ENCODE measurements around the gene GLT6D1.

The GLT6D1 gene

GRCh38 chr9:135620558-135620957, 18.8 kb downstream of the GLT6D1 start:
- Histone ChIP-seq H3K9me2 (replicated peaks; ENCODE audit: control insufficient read depth, low read length) (no peaks in the 10 kb centered on the region), H3K4me1 (ENCODE audit: control insufficient read depth, low read length) (no peaks in the 10 kb centered on the region), H3F3A (ENCODE audit: control insufficient read depth, insufficient read depth) (no peaks in the 10 kb centered on the region), H3K4me2 (ENCODE audit: low read length) (no peak overlapping the region), H4K20me1 (ENCODE audit: control insufficient read depth, insufficient read depth, low read depth, low read length) (no peaks in the 10 kb centered on the region), H3K27ac (ENCODE audit: low read depth, low read length) (no peak overlapping the region), H3K4me3 (ENCODE audit: low read length) (no peak overlapping the region), H3K79me2 (ENCODE audit: control insufficient read depth, low read length) (no peaks in the 10 kb centered on the region), H3K9me3 (ENCODE audit: control insufficient read depth, insufficient read depth, low read length) (no peaks in the 10 kb centered on the region), H3K27me3 (ENCODE audit: control insufficient read depth, low read length) (no peaks in the 10 kb centered on the region), H3K36me3 (ENCODE audit: control insufficient read depth, low read length) (no peaks in the 10 kb centered on the region)
- TF ChIP-seq EZH2phosphoT487 (IDR thresholded peaks at IDR 0.05; ENCODE audit: borderline replicate concordance, low read length): no peak
- TF ChIP-seq, protein P1, sequence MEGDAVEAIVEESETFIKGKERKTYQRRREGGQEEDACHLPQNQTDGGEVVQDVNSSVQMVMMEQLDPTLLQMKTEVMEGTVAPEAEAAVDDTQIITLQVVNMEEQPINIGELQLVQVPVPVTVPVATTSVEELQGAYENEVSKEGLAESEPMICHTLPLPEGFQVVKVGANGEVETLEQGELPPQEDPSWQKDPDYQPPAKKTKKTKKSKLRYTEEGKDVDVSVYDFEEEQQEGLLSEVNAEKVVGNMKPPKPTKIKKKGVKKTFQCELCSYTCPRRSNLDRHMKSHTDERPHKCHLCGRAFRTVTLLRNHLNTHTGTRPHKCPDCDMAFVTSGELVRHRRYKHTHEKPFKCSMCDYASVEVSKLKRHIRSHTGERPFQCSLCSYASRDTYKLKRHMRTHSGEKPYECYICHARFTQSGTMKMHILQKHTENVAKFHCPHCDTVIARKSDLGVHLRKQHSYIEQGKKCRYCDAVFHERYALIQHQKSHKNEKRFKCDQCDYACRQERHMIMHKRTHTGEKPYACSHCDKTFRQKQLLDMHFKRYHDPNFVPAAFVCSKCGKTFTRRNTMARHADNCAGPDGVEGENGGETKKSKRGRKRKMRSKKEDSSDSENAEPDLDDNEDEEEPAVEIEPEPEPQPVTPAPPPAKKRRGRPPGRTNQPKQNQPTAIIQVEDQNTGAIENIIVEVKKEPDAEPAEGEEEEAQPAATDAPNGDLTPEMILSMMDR (IDR thresholded peaks at IDR 0.05; ENCODE audit: low read depth, low read length, poor library complexity, severe bottlenecking): no peak

GRCh38 chr9:135619599-135619886, 19.8 kb downstream of the GLT6D1 start:
- no peaks in the 10 kb centered on the region for H3K9me3 ChIP-seq (ENCODE audit: control insufficient read depth, insufficient read depth, low read length)
- H3F3A ChIP-seq (ENCODE audit: control insufficient read depth, insufficient read depth): no peaks in the 10 kb centered on the region
- H3K79me2 ChIP-seq (ENCODE audit: control insufficient read depth, low read length): no peaks in the 10 kb centered on the region
- H3K4me2 ChIP-seq (ENCODE audit: low read length): no peak overlapping the region
- no peak overlapping the region for H3K27ac ChIP-seq (ENCODE audit: low read depth, low read length)
- no peaks in the 10 kb centered on the region for H3K4me1 ChIP-seq (ENCODE audit: control insufficient read depth, low read length)
- H4K20me1 ChIP-seq (ENCODE audit: control insufficient read depth, insufficient read depth, low read depth, low read length): no peaks in the 10 kb centered on the region
- no peak for TF ChIP-seq EZH2phosphoT487 (IDR thresholded peaks at IDR 0.05; ENCODE audit: borderline replicate concordance, low read length)
- TF ChIP-seq, protein P1 (IDR thresholded peaks at IDR 0.05; ENCODE audit: low read depth, low read length, poor library complexity, severe bottlenecking): no peak
- H3K4me3 ChIP-seq (ENCODE audit: low read length): no peak overlapping the region
- no peaks in the 10 kb centered on the region for H3K36me3 ChIP-seq (ENCODE audit: control insufficient read depth, low read length)
- H3K9me2 ChIP-seq (replicated peaks; ENCODE audit: control insufficient read depth, low read length): no peaks in the 10 kb centered on the region
- no peaks in the 10 kb centered on the region for H3K27me3 ChIP-seq (ENCODE audit: control insufficient read depth, low read length)

DNA sequence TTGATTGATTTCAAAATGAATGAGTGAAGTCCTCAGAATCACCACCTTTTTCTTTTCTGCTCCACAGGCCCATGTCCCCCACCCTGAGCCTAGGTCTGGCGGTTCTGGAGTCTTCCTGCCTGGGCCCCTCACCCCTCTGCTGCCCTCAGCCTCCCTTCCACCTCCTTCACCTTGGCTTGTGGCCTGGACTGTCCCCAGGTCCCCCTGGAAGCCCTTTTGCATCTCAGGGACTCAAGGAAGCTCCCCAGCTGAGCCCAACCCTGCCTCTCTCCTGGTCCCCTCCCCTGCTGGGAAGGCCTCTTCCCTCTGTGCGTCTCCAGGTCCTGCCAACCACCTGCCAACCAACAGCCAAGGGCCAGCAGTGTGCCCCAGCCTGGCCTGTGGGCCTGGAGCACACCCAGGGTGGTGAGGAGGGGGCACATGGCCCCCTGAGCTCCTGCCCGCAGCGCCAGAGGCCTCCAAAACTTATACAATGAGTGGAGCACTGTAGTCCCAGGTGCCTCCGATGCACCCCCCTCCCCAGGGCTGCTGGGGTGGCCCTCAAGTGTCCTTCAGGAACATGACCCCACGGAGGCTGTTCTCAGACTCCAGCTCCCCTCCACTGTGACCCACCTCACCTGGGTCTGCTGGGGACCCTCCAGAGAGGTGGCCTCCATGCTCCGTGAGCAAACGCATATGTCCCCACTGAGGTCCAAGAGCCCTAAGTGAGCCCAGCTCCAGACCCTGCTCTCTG, 20.3 kb downstream of the GLT6D1 start:
- Histone ChIP-seq H3K4me2 (ENCODE audit: low read length) (no peak overlapping the region), H3K79me2 (ENCODE audit: control insufficient read depth, low read length) (no peaks in the 10 kb centered on the region), H3K4me1 (ENCODE audit: control insufficient read depth, low read length) (no peaks in the 10 kb centered on the region), H3K36me3 (ENCODE audit: control insufficient read depth, low read length) (no peaks in the 10 kb centered on the region), H3F3A (ENCODE audit: control insufficient read depth, insufficient read depth) (no peaks in the 10 kb centered on the region), H3K4me3 (ENCODE audit: low read length) (no peak overlapping the region), H3K27me3 (ENCODE audit: control insufficient read depth, low read length) (no peaks in the 10 kb centered on the region), H3K9me2 (replicated peaks; ENCODE audit: control insufficient read depth, low read length) (no peaks in the 10 kb centered on the region), H3K27ac (ENCODE audit: low read depth, low read length) (no peak overlapping the region), H4K20me1 (ENCODE audit: control insufficient read depth, insufficient read depth, low read depth, low read length) (no peaks in the 10 kb centered on the region), H3K9me3 (ENCODE audit: control insufficient read depth, insufficient read depth, low read length) (no peaks in the 10 kb centered on the region)
- TF ChIP-seq EZH2phosphoT487 (IDR thresholded peaks at IDR 0.05; ENCODE audit: borderline replicate concordance, low read length): no peak
- TF ChIP-seq, protein P1 (IDR thresholded peaks at IDR 0.05; ENCODE audit: low read depth, low read length, poor library complexity, severe bottlenecking): no peak

Data from DOHH2 (cell line).